SH-SY5Y (cell line): ENCODE data around the gene PDZD2.

Experiments used
- GATA2 ChIP-seq: IDR thresholded peaks from 2 replicates; pipeline ENCODE4 v1.6.1; 2011; ENCODE audit warnings: mild to moderate bottlenecking, low read depth, low read length
- GATA3 ChIP-seq: IDR thresholded peaks from 2 replicates; pipeline ENCODE4 v1.6.1; 2011; ENCODE audit warnings: low read depth, mild to moderate bottlenecking, low read length, moderate library complexity

DNA sequence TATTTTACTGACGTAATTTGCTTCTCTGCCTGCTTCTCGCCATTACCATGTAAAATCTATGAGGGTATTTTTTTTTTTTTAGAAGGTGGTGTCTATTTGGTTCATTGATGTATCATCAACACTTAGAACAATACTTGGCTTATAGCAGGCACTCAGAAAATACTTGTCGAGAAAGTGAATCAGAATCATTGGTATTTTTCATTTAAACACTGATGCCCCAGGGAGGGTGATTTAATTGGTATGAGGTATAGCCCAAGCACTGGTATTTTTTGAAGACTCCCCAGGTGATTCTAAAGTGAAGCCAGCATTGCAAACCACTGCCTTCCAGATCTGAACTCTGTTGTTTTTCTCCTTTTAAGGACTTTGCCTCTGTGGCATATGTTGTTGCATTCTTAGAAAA, 16.6 kb downstream of the PDZD2 start:
- TF ChIP-seq GATA2 (no peak), GATA3 (no peak)
